K562 (cell line): Measurements from ENCODE around the gene DEFB114. TPM values are rescaled to one million over a fixed set of nuclear protein-coding genes. Genes with fewer than 3 reads are reported as not detected.

Experiments
- CHD4 ChIP-seq: fragments of 200-600 bp; sonication (generic); IDR thresholded peaks from 3 replicates; pipeline ENCODE4 v1.6.1; 2012; ENCODE audit warnings: low read depth, mild to moderate bottlenecking, mixed read lengths, low read length, inconsistent platforms; ENCODE audit not compliant: insufficient read depth, insufficient replicate concordance, poor library complexity, severe bottlenecking
- CTBP1 ChIP-seq: fragments of 450-650 bp; IDR thresholded peaks from 2 replicates; pipeline ENCODE4 v1.6.1; 2016; ENCODE audit warnings: borderline replicate concordance
- DMBX1 ChIP-seq: fragments of 250-450 bp; sonication (Bioruptor Pico); IDR thresholded peaks from 2 replicates; pipeline ENCODE4 v1.8.0; 2022; ENCODE audit warnings: inconsistent platforms, mild to moderate bottlenecking, moderate library complexity, borderline replicate concordance
- EP300 ChIP-seq: IDR thresholded peaks from 2 replicates; pipeline ENCODE4 v1.6.1; 2012; ENCODE audit warnings: low read length, improper control_type of control experiment
- FIP1L1 ChIP-seq: fragments of 200-400 bp; formaldehyde crosslinking; IDR thresholded peaks from 2 replicates; pipeline ENCODE4 v1.6.1; 2018; ENCODE audit warnings: mild to moderate bottlenecking, low read depth, low read length; ENCODE audit not compliant: poor library complexity, severe bottlenecking
- HCFC1 ChIP-seq: IDR thresholded peaks from 2 replicates; pipeline ENCODE4 v1.6.1; 2012; ENCODE audit warnings: low read depth, low read length, improper control_type of control experiment
- HDAC6 ChIP-seq: IDR thresholded peaks from 2 replicates; pipeline ENCODE4 v1.6.1; 2012; ENCODE audit warnings: low read depth, mild to moderate bottlenecking, control low read depth, inconsistent platforms, low read length, moderate library complexity
- ILK ChIP-seq: fragments of 450-650 bp; IDR thresholded peaks from 2 replicates; pipeline ENCODE4 v1.6.1; 2016; ENCODE audit warnings: missing genetic modification characterization, low read depth, mild to moderate bottlenecking, missing compliant biosample characterization, moderate library complexity, borderline replicate concordance
- IRF9 ChIP-seq: fragments of 450-650 bp; IDR thresholded peaks from 2 replicates; pipeline ENCODE4 v1.6.1; 2016; ENCODE audit warnings: missing biosample characterization, missing genetic modification characterization
- JUNB ChIP-seq: fragments of 450-650 bp; formaldehyde crosslinking; conservative IDR thresholded peaks from 2 replicates; pipeline ENCODE4 v1.4.0; 2020; ENCODE audit warnings: mild to moderate bottlenecking
- KDM5B ChIP-seq: fragments of 200-600 bp; sonication (generic); IDR thresholded peaks from 2 replicates; pipeline ENCODE4 v1.6.1; 2012; ENCODE audit warnings: low read depth, mild to moderate bottlenecking, moderate library complexity, low read length, control low read depth, inconsistent platforms; ENCODE audit not compliant: insufficient replicate concordance
- MAZ ChIP-seq, 2 experiments: fragments of 450-650 bp in 1 of 2; sonication (generic) in 1 of 2; formaldehyde crosslinking; IDR thresholded peaks in 1 of 2; conservative IDR thresholded peaks in 1 of 2; 2 replicates each; pipeline versions ENCODE4 v1.4.0 to v1.5.0; 2020; ENCODE audit warnings: mild to moderate bottlenecking in 1 of 2, missing genetic modification reagents in 1 of 2
- MIER1 ChIP-seq: fragments of 450-650 bp; IDR thresholded peaks from 2 replicates; pipeline ENCODE4 v1.6.1; 2016; ENCODE audit warnings: antibody characterized with exemption, mild to moderate bottlenecking, low read depth
- MTF1 ChIP-seq: fragments of 250-450 bp; sonication (Bioruptor Pico); IDR thresholded peaks from 2 replicates; pipeline ENCODE4 v1.9.0; 2021; ENCODE audit warnings: moderate library complexity, mild to moderate bottlenecking, inconsistent platforms, borderline replicate concordance
- NCOA1 ChIP-seq: fragments of 450-650 bp; IDR thresholded peaks from 2 replicates; pipeline ENCODE4 v1.6.1; 2016; ENCODE audit warnings: low read depth
- NFATC3 ChIP-seq: fragments of 450-650 bp; IDR thresholded peaks from 2 replicates; pipeline ENCODE4 v1.6.1; 2017; ENCODE audit warnings: mild to moderate bottlenecking
- NUFIP1 ChIP-seq: fragments of 450-650 bp; IDR thresholded peaks from 2 replicates; pipeline ENCODE4 v1.6.1; 2018; ENCODE audit not compliant: partially characterized antibody
- PHB2 ChIP-seq: fragments of 450-650 bp; IDR thresholded peaks from 2 replicates; pipeline ENCODE4 v1.6.1; 2017; ENCODE audit warnings: low read depth
- RUNX1 ChIP-seq: sonication (generic); IDR thresholded peaks from 2 replicates; pipeline ENCODE4 v1.6.1; 2016; ENCODE audit warnings: antibody characterized with exemption, low read depth
- ZKSCAN1 ChIP-seq: fragments of 150-350 bp; IDR thresholded peaks from 2 replicates; pipeline ENCODE4 v1.6.1; 2016; ENCODE audit warnings: low read depth, low read length
- ZNF311 ChIP-seq: fragments of 250-450 bp; sonication (Bioruptor Pico); IDR thresholded peaks from 2 replicates; pipeline ENCODE4 v1.4.0; 2020; ENCODE audit warnings: mild to moderate bottlenecking, moderate library complexity
- ZNF347 ChIP-seq: fragments of 450-650 bp; formaldehyde crosslinking; IDR thresholded peaks from 2 replicates; pipeline ENCODE4 v1.4.0; 2020; ENCODE audit warnings: low read depth, mild to moderate bottlenecking, moderate library complexity
- ZNF41 ChIP-seq: fragments of 250-450 bp; sonication (Bioruptor Pico); conservative IDR thresholded peaks from 2 replicates; pipeline ENCODE4 v1.4.0; 2020; ENCODE audit warnings: mild to moderate bottlenecking
- ZNF511 ChIP-seq: sonication (generic); formaldehyde crosslinking; IDR thresholded peaks from 2 replicates; pipeline ENCODE4 v1.8.0; 2022; ENCODE audit warnings: mild to moderate bottlenecking, missing genetic modification reagents
- ZNF57 ChIP-seq: fragments of 450-650 bp; formaldehyde crosslinking; IDR thresholded peaks from 2 replicates; pipeline ENCODE4 v1.4.0; 2020; ENCODE audit warnings: mild to moderate bottlenecking, moderate library complexity
- ZNF586 ChIP-seq: fragments of 450-650 bp; formaldehyde crosslinking; conservative IDR thresholded peaks from 2 replicates; pipeline ENCODE4 v1.4.0; 2020; ENCODE audit warnings: mild to moderate bottlenecking, moderate library complexity
- polyA plus RNA-seq, 8 experiments: library from polyadenylated mRNA; depleted of rRNA in 4 of 8; stranded (reverse) in 5 of 8; unstranded in 3 of 8; fragments of >200 nt; fragmentation: Nextera tagmentation in 2 of 8; fragmentation: Illumina TruSeq in 1 of 8; extraction: Ambion mirVana in 2 of 8; extraction: Trizol in 1 of 8; gene quantifications; 2 replicates each; pipeline versions ENCODE4 v1.2.1 to v1.2.3, GENCODE V29; 2011 to 2014; ENCODE audit warnings: inconsistent platforms in 1 of 8, missing spikeins in 1 of 8
- total RNA-seq, 7 experiments: library from RNA; depleted of rRNA in 6 of 7; stranded (reverse); fragments of >200 nt in 6 of 7; fragmentation: Illumina TruSeq in 2 of 7; extraction: Trizol in 2 of 7; gene quantifications; 2 replicates each; pipeline versions ENCODE4 v1.2.1 to v1.2.3, GENCODE V29; 2011 to 2021; ENCODE audit warnings: low replicate concordance in 1 of 7

DEFB114 gene
- total and polyA plus RNA-seq, 9 of the 15 experiments (the other 6 are each of a cell fraction or from before 2014, with no cell fraction given), result not detected

GRCh38 chr6:49939993-49940498 is 23.9 kb downstream of the DEFB114 start (continued):
- peak; percentile 34; the same call in 1 of the 2 replicates for TF ChIP-seq CTBP1
- peak; percentile 59 for TF ChIP-seq HCFC1
- 0 out of 2 replicates have a peak, but pooled peaks have one; percentile 36 for TF ChIP-seq NCOA1
- no peak for TF ChIP-seq IRF9 (tag)
- no peak for TF ChIP-seq ZNF57 (CRISPR knock-in tag)
- no peak for TF ChIP-seq ZNF511 (CRISPR knock-in tag)
- TF ChIP-seq ILK, result no peak
- TF ChIP-seq ZNF347 (CRISPR knock-in tag), result no peak
- TF ChIP-seq MTF1, result no peak
- no peak for TF ChIP-seq ZNF41 (CRISPR knock-in tag)
- TF ChIP-seq RUNX1, result no peak
- no peak for TF ChIP-seq DMBX1 (CRISPR knock-in tag)
- no peak for TF ChIP-seq FIP1L1
- TF ChIP-seq MAZ (CRISPR knock-in tag; conservative IDR thresholded peaks at IDR 0.05 in 1 of 2, IDR thresholded peaks at IDR 0.05 in 1 of 2), result 0 out of 4 replicates have a peak, but pooled peaks of 1 of the 2 experiments have one; percentile 38
- no peak for TF ChIP-seq ZNF311 (CRISPR knock-in tag)
- no peak for TF ChIP-seq CHD4
- no peak for TF ChIP-seq ZKSCAN1
- TF ChIP-seq NFATC3, result peak; percentile 22; the same call in 1 of the 2 replicates
- TF ChIP-seq PHB2, result no peak
- TF ChIP-seq ZNF586 (CRISPR knock-in tag), result no peak
- no peak for TF ChIP-seq HDAC6
- no peak for TF ChIP-seq MIER1
- TF ChIP-seq KDM5B, result peak; percentile 57
- peak; percentile 90 for TF ChIP-seq EP300
- no peak for TF ChIP-seq NUFIP1
- no peak for TF ChIP-seq JUNB (CRISPR knock-in tag)
